Measurements from ENCODE around the gene ACSS1.
"Not testable (repeated sequence)": the region's sequence is repeated elsewhere in the genome, so short reads cannot be mapped to it uniquely, and the experiment has no call there.

Gene ACSS1

DNA sequence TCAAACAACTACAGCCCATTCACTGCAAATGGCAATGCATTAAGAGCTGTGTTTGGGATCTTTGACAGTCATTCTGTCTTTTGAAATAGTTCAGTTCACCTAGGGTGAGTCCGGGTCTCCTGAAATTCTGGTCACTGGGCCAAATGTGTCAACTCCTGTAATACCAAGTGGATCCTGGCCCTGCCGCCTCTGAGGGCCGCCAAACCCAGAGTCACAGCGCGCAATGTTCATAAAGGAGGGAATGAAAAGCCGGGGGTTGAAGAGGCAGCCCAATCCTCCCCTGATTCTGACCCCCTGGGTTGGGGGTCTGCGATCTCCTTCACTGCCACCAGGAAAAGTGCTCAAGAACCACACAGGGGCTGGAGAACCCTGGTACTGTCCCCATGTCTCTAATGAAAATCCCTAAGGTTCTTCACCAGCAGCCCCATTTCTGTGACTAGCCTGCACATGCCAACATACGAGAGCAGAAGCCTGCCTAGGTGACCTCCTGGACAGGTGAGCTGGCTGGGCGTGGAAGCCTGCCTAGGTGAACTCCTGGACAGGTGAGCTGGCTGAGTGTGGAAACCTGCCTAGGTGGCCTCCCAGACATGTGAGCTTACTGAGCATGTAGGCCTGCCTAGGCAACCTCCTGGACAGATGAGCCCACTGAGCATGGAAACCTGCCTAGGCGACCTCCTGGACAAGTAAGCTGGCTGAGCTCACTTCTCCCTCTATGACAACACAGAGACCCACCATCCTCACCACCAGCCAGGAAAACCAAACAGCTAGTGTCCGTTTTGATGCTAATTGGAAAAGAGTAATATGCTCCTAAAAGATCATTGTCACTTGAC lies 49.3 kb downstream of the ACSS1 start:
- DNase-seq = no peak

DNA sequence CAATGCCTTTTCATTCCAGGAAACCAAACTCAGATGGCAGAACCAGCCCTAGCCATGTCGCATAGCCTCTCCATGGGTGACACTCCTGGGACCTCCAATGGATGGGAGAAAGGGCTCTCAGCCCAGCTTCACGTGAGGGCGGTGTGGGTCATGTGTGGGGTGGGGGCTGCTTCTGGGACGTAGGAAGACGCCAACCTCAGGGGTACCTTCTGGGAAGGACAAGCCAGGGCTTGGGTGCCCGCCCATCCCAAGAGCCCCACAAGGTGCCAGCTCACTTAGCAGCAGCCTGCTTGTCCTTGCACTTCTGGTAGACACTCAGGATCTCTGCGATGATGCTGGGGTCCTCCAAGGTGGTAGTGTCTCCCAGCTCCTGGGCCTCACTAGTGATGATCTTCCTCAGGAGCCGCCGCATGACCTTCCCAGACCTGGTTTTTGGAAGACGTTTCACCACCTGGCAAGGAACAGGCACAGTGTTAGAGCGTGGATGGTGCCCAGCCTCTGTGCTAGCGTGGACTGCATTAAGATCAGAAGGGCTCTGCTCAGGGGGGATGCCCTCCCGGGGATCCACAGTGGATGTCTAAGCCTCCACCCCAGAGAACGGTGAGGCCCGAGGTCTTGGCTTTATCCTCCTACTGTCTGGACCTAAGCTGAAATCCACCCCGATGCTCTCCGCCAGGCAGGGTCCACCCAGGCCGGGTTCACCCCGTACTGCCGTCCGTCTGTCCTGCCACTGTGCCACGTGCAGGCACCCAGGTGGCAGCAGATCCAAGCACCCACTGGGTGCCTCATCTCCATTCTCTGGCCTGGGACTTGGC lies 50.2 kb downstream of the ACSS1 start:
- no peak for DNase-seq

- no peak for DNase-seq
Observed at GRCh38 chr20:25006431-25007167, 51.3 kb downstream of the ACSS1 start.

DNA sequence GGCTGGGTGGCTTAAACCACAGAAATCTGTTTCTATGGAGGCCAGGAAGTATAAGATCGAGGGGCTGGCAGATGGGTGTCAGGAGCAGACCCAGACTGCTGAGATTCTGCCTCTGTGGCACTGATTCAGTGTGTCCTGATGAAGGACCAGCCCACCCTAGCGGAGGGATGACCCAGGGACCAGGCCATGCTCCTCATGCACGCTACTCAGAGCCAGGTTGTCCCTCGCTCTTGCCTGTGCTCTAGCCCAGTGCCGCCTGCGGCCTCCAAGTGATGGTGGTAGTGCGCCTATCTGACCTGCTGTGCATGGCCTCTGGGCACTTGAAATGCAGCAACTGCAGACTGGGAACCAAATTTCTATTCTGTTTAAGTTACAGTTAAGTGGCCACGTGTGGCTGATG lies 52.3 kb downstream of the ACSS1 start:
- DNase-seq = no peak

GRCh38 chr20:25005220-25005619 lies 52.7 kb downstream of the ACSS1 start:
- DNase-seq = no peak

DNA sequence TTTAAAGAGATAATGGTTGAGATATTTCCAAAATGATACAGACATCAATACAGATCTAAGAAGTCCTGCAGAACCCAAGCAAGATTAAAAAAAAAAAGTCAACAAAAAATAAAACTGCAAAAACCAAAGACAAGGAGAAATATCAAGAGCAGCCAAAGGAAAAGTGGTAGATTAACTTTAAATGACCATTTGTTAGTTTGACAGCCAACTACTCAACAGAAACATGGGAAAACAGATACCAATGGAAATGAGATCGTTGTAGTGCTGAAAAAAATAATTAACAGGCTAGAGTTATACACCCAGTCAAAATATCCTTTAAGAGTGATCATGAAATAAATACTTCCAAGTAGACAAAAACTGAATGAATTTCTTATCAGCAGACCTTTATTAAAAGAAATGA lies 54.9 kb downstream of the ACSS1 start:
- no peak for DNase-seq

DNA sequence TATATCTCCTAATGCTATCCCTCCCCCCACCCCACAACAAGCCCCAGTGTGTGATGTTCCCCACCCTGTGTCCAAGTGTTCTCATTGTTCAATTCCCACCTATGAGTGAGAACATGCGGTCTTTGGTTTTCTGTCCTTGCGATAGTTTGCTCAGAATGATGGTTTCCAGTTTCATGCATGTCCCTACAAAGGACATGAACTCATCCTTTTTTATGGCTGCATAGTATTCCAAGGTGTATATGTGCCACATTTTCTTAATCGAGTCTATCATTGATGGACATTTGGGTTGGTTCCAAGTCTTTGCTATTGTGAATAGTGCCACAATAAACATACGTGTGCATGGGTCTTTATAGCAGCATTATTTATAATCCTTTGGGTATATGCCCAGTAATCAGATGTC lies 56.6 kb downstream of the ACSS1 start:
- not testable (repeated sequence) for DNase-seq

DNA sequence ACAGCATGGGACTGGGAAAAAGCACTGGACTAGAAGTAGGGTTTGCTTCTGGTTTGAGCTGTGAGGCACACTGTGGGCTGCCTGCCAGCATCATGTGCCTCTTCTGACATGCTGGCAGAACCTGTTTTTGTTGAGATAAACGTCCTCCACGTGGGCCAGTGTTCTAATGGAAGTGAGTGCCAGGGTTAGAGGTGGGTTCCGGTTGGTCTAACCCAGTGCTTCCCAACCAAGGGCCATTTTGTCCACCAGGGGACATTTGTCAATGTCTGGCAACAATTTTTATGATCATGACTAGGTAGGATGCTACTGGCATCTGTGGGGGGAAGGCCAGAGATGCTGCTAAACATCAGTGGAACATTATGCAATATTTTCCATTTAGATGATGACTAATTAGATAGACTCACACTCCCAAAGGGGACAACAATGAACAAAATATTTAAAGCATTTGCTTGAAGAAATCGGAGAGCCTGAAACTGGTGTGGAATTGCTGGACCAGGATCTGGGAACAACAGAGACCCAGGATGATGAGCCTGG lies 57.6 kb downstream of the ACSS1 start:
- no peak for DNase-seq

DNA sequence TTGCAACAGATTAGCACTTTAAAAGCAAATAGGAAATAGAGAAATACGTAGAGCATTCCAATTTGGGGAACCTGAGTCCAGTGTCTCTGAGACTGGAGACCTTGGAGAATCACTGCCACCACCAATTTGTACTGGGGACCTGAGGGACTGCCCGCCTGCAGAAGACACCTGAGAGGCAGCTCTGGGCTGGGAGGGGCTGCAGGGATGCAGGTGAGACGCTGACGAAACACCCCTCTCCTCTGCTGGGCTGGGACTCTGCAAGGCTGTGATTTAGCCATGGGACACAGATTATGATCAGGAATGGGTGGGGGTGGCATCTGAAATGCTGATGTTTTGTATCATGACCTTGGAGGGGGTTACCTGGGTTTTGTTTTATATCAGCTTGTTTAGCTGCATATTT lies 58.4 kb downstream of the ACSS1 start:
- DNase-seq = no peak

DNA sequence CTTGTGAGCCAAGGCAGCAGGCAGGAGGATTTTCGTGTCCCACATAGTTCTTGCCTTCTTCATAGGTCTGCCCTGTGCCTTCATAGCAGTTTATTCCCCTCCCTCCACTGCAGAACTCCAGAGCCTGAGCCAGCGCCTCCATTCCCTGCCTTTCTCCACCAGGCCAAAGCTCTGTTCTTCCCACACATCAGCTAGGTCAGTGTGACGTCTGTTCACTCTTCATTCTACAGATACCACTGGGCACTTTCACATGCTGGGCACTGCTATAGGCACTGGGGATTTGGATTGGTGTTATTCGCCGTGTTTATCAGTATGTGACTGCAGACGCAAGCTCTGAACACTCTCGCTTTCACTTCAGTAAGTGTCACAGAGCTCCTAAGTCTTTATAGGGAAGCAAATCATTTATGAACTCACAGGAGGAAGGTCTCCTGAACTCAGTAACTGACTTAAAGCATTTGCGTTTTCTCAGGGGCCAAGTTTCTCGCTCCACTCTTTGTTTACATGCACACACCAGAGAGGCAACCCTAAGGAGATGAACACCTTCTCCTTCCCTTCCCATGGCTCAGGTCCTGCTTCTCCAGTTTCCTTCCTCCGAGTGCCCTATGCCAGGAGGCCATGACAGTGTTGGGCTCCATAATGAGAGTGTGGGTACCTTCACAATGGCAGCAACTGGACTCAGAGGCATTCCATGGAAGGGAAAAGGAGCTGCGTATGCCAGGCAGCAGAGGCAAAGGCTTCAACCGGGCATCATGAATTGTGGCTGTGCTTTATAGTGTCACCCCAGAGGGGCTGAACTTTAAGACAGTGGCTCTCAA lies 59.1 kb downstream of the ACSS1 start:
- no peak for DNase-seq

DNA sequence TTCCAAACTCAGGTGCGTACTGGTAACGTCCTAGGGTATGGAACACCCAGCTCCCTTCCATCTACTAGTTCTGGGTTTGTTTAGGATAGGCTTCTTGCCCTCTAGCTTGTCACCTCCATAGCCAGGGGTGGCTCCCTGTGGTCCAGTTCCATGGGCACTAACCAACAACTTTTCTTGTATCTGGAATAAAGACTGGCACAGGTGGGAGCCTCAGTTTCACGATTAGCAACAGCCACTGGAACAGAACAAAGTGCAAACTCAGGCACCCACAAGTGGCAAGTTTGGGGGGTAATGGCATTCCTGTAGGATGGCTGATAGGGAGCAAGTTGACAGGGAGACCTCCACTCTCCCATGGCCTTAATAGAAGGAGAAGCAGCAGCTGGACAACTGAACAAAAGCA lies 59.8 kb downstream of the ACSS1 start:
- no peak for DNase-seq

DNA sequence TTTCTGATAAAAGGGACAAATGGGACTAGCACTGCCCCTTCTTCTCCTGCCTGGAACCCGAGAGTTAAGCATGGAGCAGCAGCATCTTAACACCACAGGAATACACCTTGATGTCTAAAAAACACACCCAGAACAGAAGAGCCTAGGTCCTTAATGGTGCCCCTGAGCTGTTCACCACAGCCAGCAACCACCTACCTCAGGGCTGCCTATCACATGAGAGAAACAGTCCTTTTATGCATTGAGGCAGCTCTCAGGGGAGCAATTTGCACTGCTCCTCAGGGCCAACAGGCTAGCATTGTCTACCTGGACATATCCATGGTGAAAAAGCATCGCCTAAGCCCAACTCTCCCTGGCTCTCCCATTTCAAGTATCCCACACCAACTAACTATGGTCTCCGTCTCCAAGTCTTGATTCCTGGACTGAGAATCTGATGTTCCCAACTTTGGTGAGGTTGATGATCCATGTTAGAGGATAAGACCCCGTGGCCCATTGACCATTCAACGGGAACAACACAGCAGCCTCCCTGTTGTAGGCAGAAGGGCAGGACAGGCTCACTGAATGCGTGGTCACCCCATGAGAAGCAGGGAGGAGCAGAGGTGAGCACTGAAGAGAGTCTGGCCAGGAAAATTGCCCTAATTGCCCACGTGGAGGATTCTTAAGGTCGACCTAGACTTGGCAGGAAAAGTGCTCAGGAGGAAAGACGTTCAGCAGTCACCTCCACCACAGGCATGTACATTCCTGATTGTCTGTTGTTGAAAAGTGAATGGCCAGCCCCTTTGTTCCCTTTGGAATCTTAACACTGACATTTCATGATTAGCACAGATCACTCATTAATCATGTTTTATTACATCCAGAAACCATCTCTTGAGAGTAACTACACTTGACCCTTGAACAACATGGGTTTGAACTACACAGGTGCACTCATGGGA lies 61.2 kb downstream of the ACSS1 start:
- no peak for DNase-seq

DNA sequence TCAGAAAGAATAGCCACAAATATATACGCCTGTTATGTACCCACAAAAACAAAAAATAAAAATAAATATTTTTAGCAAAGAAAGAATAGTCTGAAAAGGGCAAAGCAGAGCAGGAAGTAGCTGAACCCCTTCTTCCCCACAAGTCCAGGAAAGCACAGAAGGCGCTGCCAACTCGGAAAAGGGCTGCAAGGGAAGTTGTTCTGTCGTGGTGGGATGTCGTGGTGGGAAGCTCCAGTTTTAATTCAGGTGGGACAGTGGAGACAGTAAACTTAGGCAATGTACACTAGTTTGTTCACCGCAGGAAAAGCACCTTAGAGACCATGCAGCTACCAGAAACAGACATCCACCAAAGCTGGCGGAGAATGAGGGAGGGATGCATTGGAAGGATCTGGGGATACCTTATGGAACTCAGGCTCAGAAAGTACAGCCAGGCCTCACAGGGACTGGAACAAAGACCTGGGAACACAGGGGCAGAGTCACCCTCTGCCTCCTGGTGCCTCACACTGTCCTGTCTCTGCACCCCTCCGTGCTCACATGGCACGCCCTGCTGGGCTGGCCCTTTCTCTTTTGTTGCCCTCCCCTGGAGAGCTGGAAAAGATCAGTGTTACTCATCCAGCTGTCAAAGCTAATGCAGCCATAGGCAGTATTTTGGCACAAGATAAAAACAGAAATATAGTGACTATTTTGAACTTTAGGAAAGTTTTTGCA lies 62.0 kb downstream of the ACSS1 start:
- DNase-seq = no peak

DNA sequence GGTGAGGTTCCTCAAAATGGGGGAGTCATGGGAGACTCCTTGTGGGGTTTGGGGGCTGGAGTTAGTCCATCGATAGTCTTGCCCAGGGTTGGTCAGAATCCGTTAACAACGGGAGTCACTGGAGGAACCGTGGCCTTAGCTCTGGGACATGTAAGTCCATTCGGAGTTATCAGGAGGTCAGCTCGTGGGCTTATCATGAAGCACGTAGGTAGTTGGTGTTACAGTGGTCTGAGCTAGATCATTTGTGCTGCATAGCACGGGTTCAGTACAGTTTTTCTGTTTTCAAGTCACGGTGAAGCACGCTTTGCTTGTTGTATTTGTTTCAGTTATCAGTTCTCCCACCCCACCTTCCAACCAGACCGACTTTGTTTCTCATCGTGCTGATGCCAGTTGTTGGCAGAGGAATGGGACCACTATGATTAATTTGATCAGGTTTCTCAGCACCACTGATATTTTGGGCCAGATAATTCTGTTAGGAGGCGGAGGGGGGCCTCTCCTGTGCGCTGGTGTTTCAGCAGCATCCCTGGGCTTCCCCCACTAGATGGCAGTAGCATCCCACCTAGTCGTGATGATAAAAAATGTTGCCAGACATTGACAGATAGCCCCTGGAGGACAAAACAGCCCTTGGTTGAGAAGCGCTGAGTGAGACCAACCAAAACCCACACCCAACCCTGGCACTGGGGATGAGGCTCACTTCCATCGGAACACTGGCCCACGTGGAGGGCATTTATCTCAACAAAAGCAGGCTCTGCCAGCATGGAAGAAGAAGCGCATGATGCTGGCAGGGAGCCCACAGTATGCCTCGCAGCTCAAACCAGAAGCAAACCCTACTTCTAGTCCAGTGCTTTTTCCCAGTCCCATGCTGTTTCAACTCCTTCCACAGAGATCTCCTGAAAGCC lies 63.2 kb downstream of the ACSS1 start:
- no peak for DNase-seq

DNA sequence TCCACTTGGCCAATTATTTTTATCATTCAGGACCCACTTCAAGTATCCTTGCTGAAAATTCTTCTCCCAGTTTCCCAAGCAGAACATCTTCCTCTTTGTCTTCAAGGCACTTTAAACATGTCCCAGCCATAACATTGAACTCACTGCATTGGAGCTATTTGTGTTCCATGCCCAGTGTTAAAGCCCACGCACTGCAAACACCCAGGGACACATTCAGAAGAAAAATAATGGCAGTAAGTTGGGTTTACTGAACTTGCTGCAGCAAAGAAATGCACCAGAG lies 63.8 kb downstream of the ACSS1 start:
- no peak for DNase-seq

- DNase-seq = peak; percentile 14
Observed at GRCh38 chr20:24993337-24994185, 64.4 kb downstream of the ACSS1 start.

DNA sequence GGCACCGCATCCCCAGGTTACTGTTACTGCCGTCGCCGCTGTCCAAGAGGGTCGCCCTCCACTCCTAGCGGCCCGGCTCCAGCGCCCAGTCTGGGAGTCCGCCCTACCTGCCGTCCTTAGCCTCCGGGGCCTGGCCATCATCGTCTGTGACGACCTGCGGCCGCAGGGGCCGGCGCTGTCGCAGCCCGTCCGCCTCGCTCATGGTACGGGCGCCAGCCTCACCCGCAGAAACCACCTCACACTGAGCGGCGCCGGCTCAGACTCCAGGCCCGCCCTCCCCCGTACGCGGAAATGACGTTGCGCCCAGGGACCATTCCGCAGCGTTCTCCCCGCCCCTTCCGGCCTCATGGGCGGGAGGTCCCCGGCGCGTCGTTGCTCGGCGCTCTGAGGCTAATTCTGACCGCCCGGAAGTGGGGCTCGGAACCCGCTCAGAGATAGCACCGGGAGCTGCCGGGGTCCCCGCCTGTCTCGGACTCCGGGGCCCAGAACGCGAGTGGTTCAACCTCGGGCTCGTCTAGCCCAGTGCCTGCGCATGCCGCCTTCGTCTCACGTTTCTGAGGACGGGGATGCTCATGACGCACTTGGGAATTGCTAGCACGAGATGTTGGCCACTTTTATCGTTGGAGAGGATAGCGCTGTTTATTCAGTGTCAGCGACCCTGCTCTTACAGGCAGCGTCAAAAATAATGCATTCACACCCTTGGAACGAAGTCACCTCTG lies 65.3 kb downstream of the ACSS1 start, which contains the start of gene APMAP:
TSS of gene APMAP (minus strand) at position 265 of the 719 bp plus-strand sequence. CDS start at position 202, 63 bp downstream.
- peak; percentile 86 for DNase-seq

Data from NCI-H524 treated with DMSO at 0.1 percent for 48 hours (cell line).